Natural killer cell treated with Interleukin-12 subunit alpha and Interleukin-12 subunit beta and Interleukin-15 and Interleukin-18, amount 100 ng/mL, for 72 hours (primary cell): ENCODE results near the gene SLC12A3. TPM values are rescaled to one million over a fixed set of nuclear protein-coding genes. Genes with fewer than 3 reads are reported as not detected.
A peak's percentile ranks its signal among the peaks of the same experiment; 100 is the strongest.

ENCODE experiments used
- ATAC-seq, 2 donors: fragments of 150-1000 bp; cut with Tn5 transposase in 1 of 2; sonication (Bioruptor Pico), chemical (Tn5 transposase) in 1 of 2; 2 replicates each; pipeline ENCODE4 v1.10.0; 2021
- DNase-seq: peaks from one replicate; pipeline ENCODE4 v3.0.0; 2022; ENCODE audit warnings: low spot score
- H3K27ac Mint-ChIP-seq, 2 donors: 1 replicate in 1 of 2; 2 replicates in 1 of 2; pipeline ENCODE4 v1.8.0; 2022; ENCODE audit warnings: mixed read lengths in 2 of 2, mild to moderate bottlenecking in 1 of 2, moderate library complexity in 1 of 2
- H3K27me3 Mint-ChIP-seq, 2 donors: 1 replicate in 1 of 2; 2 replicates in 1 of 2; pipeline ENCODE4 v1.8.0; 2022; ENCODE audit warnings: mixed read lengths in 2 of 2
- H3K36me3 Mint-ChIP-seq: one replicate; pipeline ENCODE4 v1.8.0; 2022; ENCODE audit warnings: mixed read lengths
- H3K4me1 Mint-ChIP-seq, 2 donors: 1 replicate in 1 of 2; 2 replicates in 1 of 2; pipeline ENCODE4 v1.8.0; 2022; ENCODE audit warnings: low read depth in 2 of 2, mixed read lengths in 2 of 2, mild to moderate bottlenecking in 1 of 2
- H3K4me3 Mint-ChIP-seq: one replicate; pipeline ENCODE4 v1.8.0; 2022; ENCODE audit warnings: mixed read lengths
- H3K9me3 Mint-ChIP-seq: 2 replicates; pipeline ENCODE4 v1.8.0; 2022; ENCODE audit warnings: mixed read lengths
- total RNA-seq, 2 donors: library from RNA; stranded (reverse); gene quantifications; one replicate each; pipeline ENCODE4 v1.2.3, GENCODE V29; 2022

Gene SLC12A3
- total RNA-seq, 2 donors from 2014 or later = not detected

- Mint-ChIP-seq H3K27me3 (peaks cover 0 to 2% of the 10 kb centered on the region in 2 donors), H3K4me1 (peaks cover 5 to 9% of the 10 kb centered on the region in 2 donors), H3K27ac (no peak overlapping the region), H3K9me3 (no peaks in the 10 kb centered on the region), H3K4me3 (no peak overlapping the region), H3K36me3 (no peaks in the 10 kb centered on the region)
- DNase-seq = no peak
- ATAC-seq = peak in 1 of 2 donors; percentile 63
Measured at GRCh38 chr16:56869513-56870275, 4.7 kb downstream of the SLC12A3 start.

GRCh38 chr16:56870276-56870888 lies 5.4 kb downstream of the SLC12A3 start:
- peaks cover 0 to under 1% of the 10 kb centered on the region in 2 donors for H3K27me3 Mint-ChIP-seq
- DNase-seq = no peak
- ATAC-seq = no peak
- no peaks in the 10 kb centered on the region for H3K36me3 Mint-ChIP-seq
- no peak overlapping the region for H3K4me3 Mint-ChIP-seq
- H3K9me3 Mint-ChIP-seq = no peaks in the 10 kb centered on the region
- no peak overlapping the region for H3K27ac Mint-ChIP-seq
- peaks cover 5 to 8% of the 10 kb centered on the region in 2 donors for H3K4me1 Mint-ChIP-seq

- no peaks in the 10 kb centered on the region for H3K27me3 Mint-ChIP-seq
- no peak overlapping the region for H3K4me3 Mint-ChIP-seq
- ATAC-seq (no peak), DNase-seq (no peak)
- peaks cover 5 to 8% of the 10 kb centered on the region in 2 donors for H3K4me1 Mint-ChIP-seq
- H3K27ac Mint-ChIP-seq = no peak overlapping the region
- H3K36me3 Mint-ChIP-seq = no peaks in the 10 kb centered on the region
- no peaks in the 10 kb centered on the region for H3K9me3 Mint-ChIP-seq
Measured at GRCh38 chr16:56871172-56871593, 6.2 kb downstream of the SLC12A3 start.

- ATAC-seq = no peak
Measured at GRCh38 chr16:56872863-56873391, 7.9 kb downstream of the SLC12A3 start.

GRCh38 chr16:56874800-56875199 lies 9.8 kb downstream of the SLC12A3 start:
- H3K4me1 Mint-ChIP-seq = no peaks in the 10 kb centered on the region
- H3K27ac Mint-ChIP-seq = no peak overlapping the region
- no peaks in the 10 kb centered on the region for H3K36me3 Mint-ChIP-seq
- ATAC-seq (no peak), DNase-seq (no peak)
- H3K9me3 Mint-ChIP-seq = no peaks in the 10 kb centered on the region
- H3K27me3 Mint-ChIP-seq = no peaks in the 10 kb centered on the region
- no peak overlapping the region for H3K4me3 Mint-ChIP-seq

More at GRCh38 chr16:56872863-56873391, 7.9 kb downstream of the SLC12A3 start:
- no peaks in the 10 kb centered on the region for H3K4me1 Mint-ChIP-seq
- DNase-seq = no peak
- H3K4me3 Mint-ChIP-seq = no peak overlapping the region
- no peaks in the 10 kb centered on the region for H3K9me3 Mint-ChIP-seq
- no peaks in the 10 kb centered on the region for H3K36me3 Mint-ChIP-seq
- no peaks in the 10 kb centered on the region for H3K27me3 Mint-ChIP-seq
- H3K27ac Mint-ChIP-seq = peak overlapping the region in 1 of 2 donors; percentile 10

- DNase-seq (no peak), ATAC-seq (no peak)
- Mint-ChIP-seq H3K4me3 (no peak overlapping the region), H3K4me1 (no peaks in the 10 kb centered on the region), H3K27me3 (no peaks in the 10 kb centered on the region), H3K27ac (no peak overlapping the region), H3K36me3 (no peaks in the 10 kb centered on the region), H3K9me3 (no peaks in the 10 kb centered on the region)
Measured at GRCh38 chr16:56876048-56876447, 11.0 kb downstream of the SLC12A3 start.

- Mint-ChIP-seq H3K36me3 (no peaks in the 10 kb centered on the region), H3K27me3 (no peaks in the 10 kb centered on the region), H3K27ac (no peak overlapping the region), H3K4me1 (no peaks in the 10 kb centered on the region), H3K9me3 (no peaks in the 10 kb centered on the region), H3K4me3 (no peak overlapping the region)
- no peak for ATAC-seq
- no peak for DNase-seq
Measured at GRCh38 chr16:56877486-56878182, 12.6 kb downstream of the SLC12A3 start.

GRCh38 chr16:56878282-56878854 lies 13.4 kb downstream of the SLC12A3 start:
- Mint-ChIP-seq H3K9me3 (no peaks in the 10 kb centered on the region), H3K4me3 (no peak overlapping the region), H3K36me3 (no peaks in the 10 kb centered on the region), H3K27ac (no peak overlapping the region), H3K27me3 (no peaks in the 10 kb centered on the region), H3K4me1 (no peaks in the 10 kb centered on the region)
- no peak for DNase-seq
- no peak for ATAC-seq

GRCh38 chr16:56879276-56879675 lies 14.3 kb downstream of the SLC12A3 start:
- no peak overlapping the region for H3K27ac Mint-ChIP-seq
- no peaks in the 10 kb centered on the region for H3K27me3 Mint-ChIP-seq
- no peak for ATAC-seq
- no peaks in the 10 kb centered on the region for H3K4me1 Mint-ChIP-seq
- H3K4me3 Mint-ChIP-seq = no peak overlapping the region
- no peak for DNase-seq
- H3K9me3 Mint-ChIP-seq = no peaks in the 10 kb centered on the region
- no peaks in the 10 kb centered on the region for H3K36me3 Mint-ChIP-seq

- no peak overlapping the region for H3K4me3 Mint-ChIP-seq
- H3K36me3 Mint-ChIP-seq = no peaks in the 10 kb centered on the region
- no peaks in the 10 kb centered on the region for H3K4me1 Mint-ChIP-seq
- no peaks in the 10 kb centered on the region for H3K9me3 Mint-ChIP-seq
- no peak overlapping the region for H3K27ac Mint-ChIP-seq
- no peak for DNase-seq
- no peak for ATAC-seq
- H3K27me3 Mint-ChIP-seq = no peaks in the 10 kb centered on the region
Measured at GRCh38 chr16:56880176-56880575, 15.2 kb downstream of the SLC12A3 start.

- H3K27ac Mint-ChIP-seq = no peak overlapping the region
- no peaks in the 10 kb centered on the region for H3K27me3 Mint-ChIP-seq
- ATAC-seq (no peak), DNase-seq (no peak)
- H3K4me3 Mint-ChIP-seq = no peak overlapping the region
- H3K9me3 Mint-ChIP-seq = no peaks in the 10 kb centered on the region
- no peaks in the 10 kb centered on the region for H3K4me1 Mint-ChIP-seq
- H3K36me3 Mint-ChIP-seq = no peaks in the 10 kb centered on the region
Measured at GRCh38 chr16:56880685-56881084, 15.7 kb downstream of the SLC12A3 start.

- H3K4me3 Mint-ChIP-seq = no peak overlapping the region
- no peak overlapping the region for H3K27ac Mint-ChIP-seq
- H3K9me3 Mint-ChIP-seq = no peaks in the 10 kb centered on the region
- H3K27me3 Mint-ChIP-seq = no peaks in the 10 kb centered on the region
- no peak for DNase-seq
- ATAC-seq = no peak
- no peaks in the 10 kb centered on the region for H3K36me3 Mint-ChIP-seq
- no peaks in the 10 kb centered on the region for H3K4me1 Mint-ChIP-seq
Measured at GRCh38 chr16:56882077-56882800, 17.2 kb downstream of the SLC12A3 start.

GRCh38 chr16:56883586-56883985 lies 18.6 kb downstream of the SLC12A3 start:
- Mint-ChIP-seq H3K36me3 (no peaks in the 10 kb centered on the region), H3K27ac (no peak overlapping the region), H3K9me3 (no peaks in the 10 kb centered on the region), H3K4me3 (no peak overlapping the region), H3K4me1 (no peaks in the 10 kb centered on the region), H3K27me3 (no peaks in the 10 kb centered on the region)
- DNase-seq = no peak
- peak in 1 of 2 donors; percentile 28 for ATAC-seq
